A549 (cell line): ENCODE measurements around the gene COPS3.

Source experiments
- BCL3 ChIP-seq: fragments of >200 bp; sonication (Bioruptor Twin); formaldehyde crosslinking; IDR thresholded peaks from 3 replicates; pipeline ENCODE4 v1.6.1; 2016
- CHD2 ChIP-seq: fragments of 150-350 bp; IDR thresholded peaks from 2 replicates; pipeline ENCODE4 v1.6.1; 2014; ENCODE audit warnings: low read length; ENCODE audit not compliant: partially characterized antibody
- CTCF ChIP-seq: fragments of >200 bp; sonication (Bioruptor Twin); formaldehyde crosslinking; IDR thresholded peaks from 3 replicates; pipeline ENCODE4 v1.5.1; 2016
- EP300 ChIP-seq, 2 experiments: fragments of >200 bp; sonication (Bioruptor Twin); formaldehyde crosslinking; IDR thresholded peaks; 2 replicates in 1 of 2; 3 replicates in 1 of 2; pipeline ENCODE4 v1.6.1; 2016 to 2017
- FOSL2 ChIP-seq, 2 experiments: fragments of 450-650 bp in 1 of 2; fragments of >200 bp in 1 of 2; sonication (Bioruptor Twin) in 1 of 2; formaldehyde crosslinking; IDR thresholded peaks; 2 replicates each; pipeline versions ENCODE4 v1.5.0 to v1.6.1; 2016 to 2020; ENCODE audit warnings: mild to moderate bottlenecking in 1 of 2, moderate library complexity in 1 of 2
- HOXA7 ChIP-seq: fragments of 250-450 bp; sonication (Bioruptor Pico); IDR thresholded peaks from 2 replicates; pipeline ENCODE4 v1.5.0; 2020; ENCODE audit warnings: mild to moderate bottlenecking, moderate library complexity
- JUNB ChIP-seq: fragments of >200 bp; sonication (Bioruptor Twin); formaldehyde crosslinking; IDR thresholded peaks from 2 replicates; pipeline ENCODE4 v1.6.1; 2016
- PHF8 ChIP-seq: fragments of 200-600 bp; sonication (generic); IDR thresholded peaks from 2 replicates; pipeline ENCODE4 v1.6.1; 2016; ENCODE audit warnings: low read depth, mild to moderate bottlenecking, antibody characterized with exemption, moderate library complexity, borderline replicate concordance
- POLR2A ChIP-seq: IDR thresholded peaks from 2 replicates; pipeline ENCODE4 v1.6.1; 2012; ENCODE audit warnings: mild to moderate bottlenecking, low read length
- POLR2AphosphoS2 ChIP-seq: conservative IDR thresholded peaks from 2 replicates; pipeline ENCODE4 v1.6.1; 2012; ENCODE audit warnings: low read length, improper control_type of control experiment, inconsistent platforms
- RCOR1 ChIP-seq: fragments of 150-350 bp; IDR thresholded peaks from 2 replicates; pipeline ENCODE4 v1.6.1; 2014; ENCODE audit warnings: antibody characterized with exemption, low read length, low read depth
- RFX5 ChIP-seq: fragments of 450-650 bp; IDR thresholded peaks from 2 replicates; pipeline ENCODE4 v1.7.1; 2014; ENCODE audit warnings: antibody characterized with exemption, mild to moderate bottlenecking, moderate library complexity
- SREBF2 ChIP-seq: fragments of 450-650 bp; IDR thresholded peaks from 2 replicates; pipeline ENCODE4 v1.6.1; 2014; ENCODE audit warnings: mild to moderate bottlenecking, moderate library complexity
- TF ChIP-seq, protein P1 (sequence below): fragments of 150-350 bp; IDR thresholded peaks from 2 replicates; pipeline ENCODE4 v1.6.1; 2014; ENCODE audit warnings: low read depth, mild to moderate bottlenecking, low read length

GRCh38 chr17:17279316-17279715 lies 1.7 kb downstream of the COPS3 start:
- TF ChIP-seq RFX5: no peak
- TF ChIP-seq, protein P1, sequence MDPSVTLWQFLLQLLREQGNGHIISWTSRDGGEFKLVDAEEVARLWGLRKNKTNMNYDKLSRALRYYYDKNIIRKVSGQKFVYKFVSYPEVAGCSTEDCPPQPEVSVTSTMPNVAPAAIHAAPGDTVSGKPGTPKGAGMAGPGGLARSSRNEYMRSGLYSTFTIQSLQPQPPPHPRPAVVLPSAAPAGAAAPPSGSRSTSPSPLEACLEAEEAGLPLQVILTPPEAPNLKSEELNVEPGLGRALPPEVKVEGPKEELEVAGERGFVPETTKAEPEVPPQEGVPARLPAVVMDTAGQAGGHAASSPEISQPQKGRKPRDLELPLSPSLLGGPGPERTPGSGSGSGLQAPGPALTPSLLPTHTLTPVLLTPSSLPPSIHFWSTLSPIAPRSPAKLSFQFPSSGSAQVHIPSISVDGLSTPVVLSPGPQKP: no peak
- no peak for TF ChIP-seq POLR2A
- no peak for TF ChIP-seq CTCF
- TF ChIP-seq CHD2: no peak
- no peak for TF ChIP-seq BCL3
- TF ChIP-seq FOSL2 (IDR thresholded peaks at IDR 0.05): no peak
- TF ChIP-seq FOSL2 (CRISPR knock-in tag; IDR thresholded peaks at IDR 0.05): no peak
- TF ChIP-seq POLR2AphosphoS2: no peak
- TF ChIP-seq SREBF2: no peak
- no peak for TF ChIP-seq JUNB
- TF ChIP-seq EP300 (IDR thresholded peaks at IDR 0.05): no peak
- no peak for TF ChIP-seq RCOR1
- no peak for TF ChIP-seq HOXA7 (CRISPR knock-in tag)
- TF ChIP-seq PHF8: no peak
